SK-N-MC (cell line): Measurements from ENCODE around the gene FAM187B.

Experiments used
- EZH2 ChIP-seq: fragments of 200-600 bp; sonication (generic); IDR thresholded peaks from one replicate; pipeline ENCODE4 v1.6.1; 2017; ENCODE audit warnings: antibody characterized with exemption
- FOXP2 ChIP-seq: optimal IDR thresholded peaks from 2 replicates; pipeline ENCODE3; 2011; ENCODE audit warnings: mild to moderate bottlenecking, moderate library complexity; ENCODE audit not compliant: insufficient read depth; ENCODE audit errors: extremely low read length, control extremely low read depth
- POLR2AphosphoS5 ChIP-seq: IDR thresholded peaks from 2 replicates; pipeline ENCODE4 v1.6.1; 2012; ENCODE audit warnings: mild to moderate bottlenecking, low read depth, low read length, borderline replicate concordance

GRCh38 chr19:35248310-35249145 is 20.0 kb upstream of the FAM187B start, which contains the start of gene LSR:
- TF ChIP-seq EZH2 (no peak), POLR2AphosphoS5 (no peak), FOXP2 (no peak)
